NCI-H345 treated with DMSO at 0.1 percent for 48 hours (cell line): ENCODE data around the gene OGFOD3.
"Not testable (repeated sequence)": the region's sequence is repeated elsewhere in the genome, so short reads cannot be mapped to it uniquely, and the experiment has no call there.

Experiments used
- DNase-seq: peaks from one replicate; lab custom pipeline; 2025; ENCODE audit not compliant: unreplicated experiment; lab: John Stamatoyannopoulos, UW

The OGFOD3 gene

GRCh38 chr17:82388922-82389283, 29.5 kb downstream of the OGFOD3 start:
- no peak for DNase-seq

- DNase-seq: no peak
Observed at GRCh38 chr17:82388223-82388921, 30.0 kb downstream of the OGFOD3 start.

GRCh38 chr17:82387705-82388106, 30.7 kb downstream of the OGFOD3 start:
- no peak for DNase-seq

GRCh38 chr17:82386881-82387704, 31.3 kb downstream of the OGFOD3 start:
- no peak for DNase-seq

- DNase-seq: no peak
Observed at GRCh38 chr17:82386255-82386831, 32.0 kb downstream of the OGFOD3 start.

- DNase-seq: no peak
Observed at GRCh38 chr17:82385559-82386254, 32.7 kb downstream of the OGFOD3 start.

- peak; percentile 89 for DNase-seq
Observed at GRCh38 chr17:82384730-82385481, 33.5 kb downstream of the OGFOD3 start.

- DNase-seq: no peak
Observed at GRCh38 chr17:82384051-82384729, 34.2 kb downstream of the OGFOD3 start.

- no peak for DNase-seq
Observed at GRCh38 chr17:82383411-82383810, 35.0 kb downstream of the OGFOD3 start.

- DNase-seq: no peak
Observed at GRCh38 chr17:82382933-82383255, 35.5 kb downstream of the OGFOD3 start.

- DNase-seq: not testable (repeated sequence)
Observed at GRCh38 chr17:82382220-82382932, 36.0 kb downstream of the OGFOD3 start.

GRCh38 chr17:82381703-82382009, 36.7 kb downstream of the OGFOD3 start:
- not testable (repeated sequence) for DNase-seq

- DNase-seq: no peak
Observed at GRCh38 chr17:82380860-82381702, 37.3 kb downstream of the OGFOD3 start.

GRCh38 chr17:82378741-82379021, 39.7 kb downstream of the OGFOD3 start:
- DNase-seq: no peak

- no peak for DNase-seq
Observed at GRCh38 chr17:82377924-82378740, 40.3 kb downstream of the OGFOD3 start.

GRCh38 chr17:82377294-82377693, 41.1 kb downstream of the OGFOD3 start:
- DNase-seq: not testable (repeated sequence)

GRCh38 chr17:82376042-82376730, 42.2 kb downstream of the OGFOD3 start:
- no peak for DNase-seq
